Measurements from ENCODE around the gene LRMDA.

GRCh38 chr10:75803816-75804552, 372.6 kb downstream of the LRMDA start:
- no peak for TF ChIP-seq CTCF (conservative IDR thresholded peaks at IDR 0.05; ENCODE audit: low read depth, low read length)
- TF ChIP-seq EZH2 (IDR thresholded peaks at IDR 0.05; ENCODE audit: borderline replicate concordance, low read depth, low read length, poor library complexity, severe bottlenecking) = no peak
